ENCODE results near the gene IFT172.
"Not testable (repeated sequence)": the region's sequence is repeated elsewhere in the genome, so short reads cannot be mapped to it uniquely, and the experiment has no call there.

Gene IFT172, protein sequence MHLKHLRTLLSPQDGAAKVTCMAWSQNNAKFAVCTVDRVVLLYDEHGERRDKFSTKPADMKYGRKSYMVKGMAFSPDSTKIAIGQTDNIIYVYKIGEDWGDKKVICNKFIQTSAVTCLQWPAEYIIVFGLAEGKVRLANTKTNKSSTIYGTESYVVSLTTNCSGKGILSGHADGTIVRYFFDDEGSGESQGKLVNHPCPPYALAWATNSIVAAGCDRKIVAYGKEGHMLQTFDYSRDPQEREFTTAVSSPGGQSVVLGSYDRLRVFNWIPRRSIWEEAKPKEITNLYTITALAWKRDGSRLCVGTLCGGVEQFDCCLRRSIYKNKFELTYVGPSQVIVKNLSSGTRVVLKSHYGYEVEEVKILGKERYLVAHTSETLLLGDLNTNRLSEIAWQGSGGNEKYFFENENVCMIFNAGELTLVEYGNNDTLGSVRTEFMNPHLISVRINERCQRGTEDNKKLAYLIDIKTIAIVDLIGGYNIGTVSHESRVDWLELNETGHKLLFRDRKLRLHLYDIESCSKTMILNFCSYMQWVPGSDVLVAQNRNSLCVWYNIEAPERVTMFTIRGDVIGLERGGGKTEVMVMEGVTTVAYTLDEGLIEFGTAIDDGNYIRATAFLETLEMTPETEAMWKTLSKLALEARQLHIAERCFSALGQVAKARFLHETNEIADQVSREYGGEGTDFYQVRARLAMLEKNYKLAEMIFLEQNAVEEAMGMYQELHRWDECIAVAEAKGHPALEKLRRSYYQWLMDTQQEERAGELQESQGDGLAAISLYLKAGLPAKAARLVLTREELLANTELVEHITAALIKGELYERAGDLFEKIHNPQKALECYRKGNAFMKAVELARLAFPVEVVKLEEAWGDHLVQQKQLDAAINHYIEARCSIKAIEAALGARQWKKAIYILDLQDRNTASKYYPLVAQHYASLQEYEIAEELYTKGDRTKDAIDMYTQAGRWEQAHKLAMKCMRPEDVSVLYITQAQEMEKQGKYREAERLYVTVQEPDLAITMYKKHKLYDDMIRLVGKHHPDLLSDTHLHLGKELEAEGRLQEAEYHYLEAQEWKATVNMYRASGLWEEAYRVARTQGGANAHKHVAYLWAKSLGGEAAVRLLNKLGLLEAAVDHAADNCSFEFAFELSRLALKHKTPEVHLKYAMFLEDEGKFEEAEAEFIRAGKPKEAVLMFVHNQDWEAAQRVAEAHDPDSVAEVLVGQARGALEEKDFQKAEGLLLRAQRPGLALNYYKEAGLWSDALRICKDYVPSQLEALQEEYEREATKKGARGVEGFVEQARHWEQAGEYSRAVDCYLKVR (N-terminal part only)

DNA sequence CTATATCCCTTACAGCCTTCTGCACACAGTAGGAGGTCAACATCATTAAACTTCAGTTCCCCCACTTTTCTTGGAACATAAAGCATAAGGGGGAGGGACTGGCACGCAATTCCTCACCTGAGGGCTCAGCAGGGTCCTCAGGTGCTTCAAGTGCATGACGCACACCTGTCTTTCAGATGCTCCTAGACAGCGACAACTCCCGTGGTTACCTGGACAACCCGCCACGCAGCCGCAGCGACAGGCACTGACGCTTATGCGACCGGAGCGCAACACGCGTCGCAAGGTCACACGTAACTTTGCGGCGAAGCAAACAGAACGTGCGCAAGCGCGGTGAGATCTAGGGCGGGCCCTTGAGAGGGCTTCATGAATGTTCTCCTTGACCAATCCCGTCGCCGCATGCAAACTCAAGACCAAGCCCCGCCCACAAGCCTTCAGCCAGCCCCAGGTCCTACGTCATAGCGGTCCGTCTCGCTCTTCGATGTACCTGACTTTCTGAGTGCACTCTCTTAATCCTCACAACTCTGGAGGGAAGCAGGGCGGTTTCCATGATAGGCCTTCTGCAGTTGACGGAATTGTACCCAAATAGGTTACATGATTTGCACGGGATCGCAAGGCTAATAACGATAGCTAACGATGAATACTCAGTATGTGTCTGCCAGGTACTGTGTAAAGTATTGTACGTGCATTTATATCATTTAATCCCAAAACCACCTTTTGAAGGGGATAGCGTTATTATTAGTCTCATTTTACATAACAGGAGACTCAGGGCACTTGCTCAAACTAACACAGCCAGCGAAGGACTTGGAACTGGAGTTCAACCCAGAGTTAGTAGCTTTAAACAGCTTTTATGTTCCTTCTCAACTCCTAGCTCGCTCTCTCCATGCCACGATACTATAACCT, at the start of gene IFT172:
Gene IFT172 (minus strand): TSS at position 246 of the 900 bp plus-strand sequence. CDS start 90 bp downstream, at position 156.
- DNase-seq: peak; percentile 97

DNA sequence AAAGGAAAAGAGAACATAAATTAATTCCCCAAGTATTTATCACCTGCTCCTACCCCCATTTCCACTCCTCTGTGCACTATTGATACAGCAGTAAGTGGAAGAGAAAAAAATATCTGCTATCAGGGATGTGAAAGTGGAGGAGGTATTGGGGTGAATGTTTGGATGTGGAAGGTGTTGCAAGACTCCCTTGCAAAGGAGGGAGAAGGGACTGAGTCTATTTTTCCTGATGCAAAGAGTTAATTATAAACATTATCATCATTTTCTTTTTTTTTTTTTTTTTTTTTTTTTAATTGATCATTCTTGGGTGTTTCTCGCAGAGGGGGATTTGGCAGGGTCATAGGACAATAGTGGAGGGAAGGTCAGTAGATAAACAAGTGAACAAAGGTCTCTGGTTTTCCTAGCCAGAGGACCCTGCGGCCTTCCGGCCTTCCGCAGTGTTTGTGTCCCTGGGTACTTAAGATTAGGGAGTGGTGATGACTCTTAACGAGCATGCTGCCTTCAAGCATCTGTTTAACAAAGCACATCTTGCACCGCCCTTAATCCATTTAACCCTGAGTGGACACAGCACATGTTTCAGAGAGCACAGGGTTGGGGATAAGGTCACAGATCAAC, 49.4 kb upstream of the IFT172 start:
- DNase-seq: not testable (repeated sequence)

GRCh38 chr2:27537287-27537686, 47.7 kb upstream of the IFT172 start:
- DNase-seq: no peak

GRCh38 chr2:27531983-27532382, 42.4 kb upstream of the IFT172 start:
- no peak for DNase-seq

- DNase-seq: no peak
Measured at GRCh38 chr2:27527182-27527581, 37.6 kb upstream of the IFT172 start.

GRCh38 chr2:27522400-27522945, 32.9 kb upstream of the IFT172 start:
- no peak for DNase-seq

- DNase-seq: no peak
Measured at GRCh38 chr2:27520316-27520715, 30.8 kb upstream of the IFT172 start.

GRCh38 chr2:27518782-27519113, 29.2 kb upstream of the IFT172 start:
- no peak for DNase-seq

DNA sequence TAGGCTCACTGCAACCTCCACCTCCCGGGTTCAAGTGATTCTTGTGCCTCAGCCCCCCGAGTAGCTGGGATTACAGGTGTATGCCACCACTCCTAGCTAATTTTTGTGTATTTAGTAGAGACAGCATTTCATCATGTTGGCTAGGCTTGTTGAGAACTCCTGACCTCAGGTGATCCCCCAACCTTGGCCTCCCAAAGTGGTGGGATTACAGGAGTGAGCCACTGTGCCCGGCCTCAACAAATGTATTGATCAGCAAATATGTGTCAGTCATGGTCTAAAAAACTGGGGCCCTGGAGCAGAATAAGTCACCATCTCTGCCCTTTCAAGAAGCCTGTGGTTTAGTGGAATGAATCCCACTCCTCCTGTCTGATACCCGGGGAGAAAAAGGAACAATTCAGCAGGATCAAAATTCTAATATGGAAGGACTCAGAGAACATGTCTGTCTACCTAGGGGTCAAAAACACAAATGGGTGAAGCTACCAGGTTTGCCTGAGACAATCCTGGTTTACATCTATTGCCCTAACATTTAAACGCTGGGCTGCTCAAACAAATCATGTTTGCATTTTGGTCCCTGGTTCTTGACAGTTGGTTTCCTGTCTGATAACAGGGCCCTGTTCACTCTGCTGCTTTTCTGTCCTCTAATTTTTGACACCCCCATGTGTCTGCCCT, 28.7 kb upstream of the IFT172 start:
- DNase-seq: no peak

- no peak for DNase-seq
Measured at GRCh38 chr2:27509326-27509725, 19.8 kb upstream of the IFT172 start.

DNA sequence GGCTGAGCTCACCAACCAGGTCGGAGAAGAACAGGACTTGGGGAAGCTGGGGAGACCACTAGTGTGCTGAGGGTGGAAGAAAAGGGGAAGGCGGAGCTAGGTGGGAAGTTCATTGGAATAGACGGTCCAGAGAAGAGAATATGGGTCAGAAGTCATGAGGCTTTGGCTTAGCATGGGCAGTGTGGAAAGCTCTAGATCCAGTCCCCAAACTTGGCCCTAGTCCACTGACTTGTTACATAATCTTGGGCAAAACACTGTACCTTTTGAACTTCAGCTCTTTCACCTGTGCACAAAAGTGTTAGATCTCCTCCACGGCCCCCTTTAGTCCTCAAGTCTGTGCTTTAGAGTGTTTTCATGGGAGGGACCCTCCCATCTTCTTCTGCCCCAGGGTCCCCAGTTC, 17.8 kb upstream of the IFT172 start:
- DNase-seq: no peak

DNA sequence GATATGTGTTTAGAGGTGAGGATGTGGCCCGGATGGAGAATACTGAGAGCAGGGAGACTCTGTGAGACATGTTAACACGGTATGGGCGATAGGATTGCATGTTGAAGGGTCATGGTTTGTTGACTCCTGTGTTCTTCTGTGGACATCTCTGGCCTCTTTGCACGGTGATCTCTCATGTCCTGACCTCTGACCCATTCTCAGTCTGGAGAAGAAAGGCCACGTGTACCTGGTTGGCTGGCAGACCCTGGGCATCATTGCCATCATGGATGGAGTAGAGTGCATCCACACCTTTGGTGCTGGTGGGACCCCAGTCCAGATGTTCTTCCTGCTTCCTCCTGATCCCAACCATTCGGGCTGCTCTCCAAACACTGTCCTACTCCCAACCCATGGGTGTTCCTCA, 17.0 kb upstream of the IFT172 start:
- DNase-seq: no peak

- DNase-seq: no peak
Measured at GRCh38 chr2:27502142-27502541, 12.6 kb upstream of the IFT172 start.

DNA sequence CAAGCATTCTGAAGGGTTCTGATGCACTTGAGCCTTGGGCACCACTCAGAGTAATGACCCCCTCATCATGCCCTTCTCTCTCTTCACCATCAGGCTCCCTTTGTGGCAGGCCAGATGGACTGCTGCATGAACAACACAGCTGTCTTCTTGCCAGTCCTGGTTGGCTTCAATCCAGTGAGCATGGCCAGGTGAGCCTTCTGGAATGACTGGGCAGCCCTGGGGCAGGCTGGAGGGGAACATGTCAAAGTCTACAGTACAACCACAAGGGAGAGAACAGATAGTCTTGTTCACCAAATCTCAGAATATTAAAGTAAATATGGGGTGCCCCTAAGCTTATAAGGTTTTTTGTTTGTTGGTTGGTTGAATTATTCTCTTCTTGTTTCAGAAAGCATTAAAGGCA, 11.5 kb upstream of the IFT172 start:
- no peak for DNase-seq

DNA sequence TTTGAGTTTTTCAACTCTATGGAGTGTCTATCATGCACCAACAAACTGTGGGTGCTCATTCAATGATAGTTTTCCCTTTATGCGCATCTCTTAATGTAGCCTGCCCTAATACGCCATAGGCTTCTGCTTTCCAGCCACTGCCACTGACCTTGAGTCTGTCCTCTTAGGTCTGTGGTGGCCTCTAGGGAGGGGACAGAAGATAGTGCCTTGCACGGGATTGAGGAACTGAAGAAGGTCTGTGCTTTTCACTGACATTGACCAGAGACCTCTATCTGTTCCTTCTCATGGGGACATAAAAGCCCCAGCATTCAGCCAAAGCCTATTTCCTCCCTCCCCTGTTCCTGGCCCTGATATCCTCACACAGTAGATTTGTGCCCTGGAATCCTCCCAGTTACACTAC, 9.4 kb upstream of the IFT172 start:
- DNase-seq: no peak

DNA sequence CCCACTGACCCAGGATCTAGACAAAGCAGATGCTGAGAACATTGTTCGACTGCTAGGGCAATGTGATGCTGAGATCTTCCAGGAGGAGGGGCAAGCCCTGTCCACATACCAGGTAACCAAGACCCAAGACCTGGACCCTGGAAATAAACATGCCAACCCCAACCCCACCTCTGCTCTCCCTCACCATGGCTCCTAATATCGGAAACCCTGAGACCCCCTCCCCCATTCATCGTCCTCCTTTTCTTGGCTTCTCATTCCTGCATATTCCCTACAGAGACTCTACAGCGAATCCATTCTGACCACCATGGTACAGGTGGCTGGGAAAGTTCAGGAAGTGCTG, 7.7 kb upstream of the IFT172 start:
- no peak for DNase-seq

- DNase-seq: no peak
Measured at GRCh38 chr2:27496357-27497287, 7.1 kb upstream of the IFT172 start, which contains the start of gene GCKR. Gene GCKR (plus strand): TSS chr2:27496839. CDS start chr2:27496905, 66 bp downstream.

DNA sequence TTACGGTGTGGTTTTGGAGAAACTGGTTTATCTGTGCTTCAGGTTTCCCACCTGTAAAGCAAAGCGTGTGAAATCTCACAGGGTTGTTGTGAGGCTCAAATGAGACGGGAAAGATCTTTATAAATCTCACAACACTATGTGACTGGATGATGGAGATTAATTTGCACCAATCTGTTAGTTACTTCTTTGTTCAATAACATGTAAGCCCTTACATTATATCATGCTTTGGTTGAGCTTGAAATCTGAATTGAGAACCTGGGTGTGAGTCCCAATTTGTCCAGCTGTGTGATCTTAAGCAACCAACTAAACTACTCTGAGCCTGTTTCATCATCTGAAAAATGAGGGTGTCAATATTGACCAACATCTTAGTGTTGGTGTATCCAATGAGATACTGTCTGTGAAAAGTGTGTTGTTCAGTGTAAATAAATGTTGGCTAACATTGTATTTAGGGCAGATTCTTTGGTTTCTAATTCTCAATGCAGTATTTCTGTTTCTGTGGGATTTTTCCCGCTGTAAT, 6.4 kb upstream of the IFT172 start:
- DNase-seq: no peak

- no peak for DNase-seq
Measured at GRCh38 chr2:27494944-27495554, 5.5 kb upstream of the IFT172 start, which contains the start of gene FNDC4. Gene FNDC4 (minus strand): TSS chr2:27495200. CDS start chr2:27494679, 521 bp downstream.
